Measurements from ENCODE around the gene ZFAND6.

The ZFAND6 gene

DNA sequence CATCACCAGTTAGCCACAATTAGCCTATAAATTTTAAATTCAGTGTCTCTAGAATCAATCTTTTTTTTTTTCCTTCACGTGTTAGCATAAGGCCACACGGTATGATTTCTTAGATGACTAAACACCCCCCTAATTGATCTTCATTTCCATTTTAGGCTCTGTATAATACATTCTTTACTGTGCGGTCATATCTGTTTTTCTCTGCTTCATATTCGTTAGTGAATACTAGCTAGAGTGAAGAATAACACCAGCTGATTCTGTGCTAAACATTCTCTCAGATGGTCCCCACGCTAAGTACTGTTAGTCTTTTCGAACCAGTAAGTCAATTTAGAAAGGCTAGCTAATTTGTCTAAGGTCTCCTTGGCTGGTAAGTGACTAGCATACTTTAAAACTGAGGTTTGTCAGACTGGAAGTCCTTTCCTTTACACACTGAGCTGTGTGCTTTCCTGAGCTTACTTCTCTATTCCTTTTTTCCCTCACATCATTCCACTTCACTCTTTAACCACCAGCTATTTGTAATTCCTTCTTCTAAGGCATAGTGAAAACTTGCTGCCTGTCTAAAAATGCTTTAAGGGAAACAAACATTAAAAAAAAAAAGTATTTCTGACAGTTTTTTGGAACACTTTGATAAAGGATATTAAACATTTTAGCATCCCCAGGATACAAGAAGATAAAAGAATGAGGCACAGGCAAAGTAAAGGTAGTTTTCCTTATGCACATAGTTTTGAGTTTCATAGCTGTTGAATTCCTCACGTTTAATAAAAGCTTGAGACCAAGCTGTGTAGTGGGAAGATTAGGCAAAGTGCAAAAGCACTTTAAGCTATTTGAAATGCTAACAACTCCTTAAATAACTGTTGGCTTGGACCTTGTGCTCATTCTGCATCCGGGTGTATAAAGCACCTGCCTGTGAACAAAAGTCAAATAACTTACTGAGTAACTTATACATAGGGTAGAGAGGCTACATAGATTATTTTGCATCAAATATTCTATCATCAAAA is 17.1 kb downstream of the ZFAND6 start:
- no peak for ATAC-seq
- TF ChIP-seq SNAI2 (CRISPR knock-in tag; IDR thresholded peaks at IDR 0.05) (no peak), GLIS3 (CRISPR knock-in tag; IDR thresholded peaks at IDR 0.05) (no peak), BACH2 (CRISPR knock-in tag; IDR thresholded peaks at IDR 0.05; ENCODE audit: borderline replicate concordance) (no peak), ZC3H10 (CRISPR knock-in tag; IDR thresholded peaks at IDR 0.05) (no peak), TOX (CRISPR knock-in tag; IDR thresholded peaks at IDR 0.05; ENCODE audit: borderline replicate concordance) (no peak), ZNF8 (CRISPR knock-in tag; IDR thresholded peaks at IDR 0.05) (no peak), ZNF70 (CRISPR knock-in tag; IDR thresholded peaks at IDR 0.05) (no peak), ARNTL (CRISPR knock-in tag; IDR thresholded peaks at IDR 0.05; ENCODE audit: borderline replicate concordance, low read depth) (no peak), RARB (CRISPR knock-in tag; IDR thresholded peaks at IDR 0.05) (no peak), ZNF565 (CRISPR knock-in tag; conservative IDR thresholded peaks at IDR 0.05; ENCODE audit: low read depth) (no peak), ESRRG (CRISPR knock-in tag; IDR thresholded peaks at IDR 0.05) (no peak), ISL1 (CRISPR knock-in tag; IDR thresholded peaks at IDR 0.05) (no peak)
- TF ChIP-seq, protein P1, sequence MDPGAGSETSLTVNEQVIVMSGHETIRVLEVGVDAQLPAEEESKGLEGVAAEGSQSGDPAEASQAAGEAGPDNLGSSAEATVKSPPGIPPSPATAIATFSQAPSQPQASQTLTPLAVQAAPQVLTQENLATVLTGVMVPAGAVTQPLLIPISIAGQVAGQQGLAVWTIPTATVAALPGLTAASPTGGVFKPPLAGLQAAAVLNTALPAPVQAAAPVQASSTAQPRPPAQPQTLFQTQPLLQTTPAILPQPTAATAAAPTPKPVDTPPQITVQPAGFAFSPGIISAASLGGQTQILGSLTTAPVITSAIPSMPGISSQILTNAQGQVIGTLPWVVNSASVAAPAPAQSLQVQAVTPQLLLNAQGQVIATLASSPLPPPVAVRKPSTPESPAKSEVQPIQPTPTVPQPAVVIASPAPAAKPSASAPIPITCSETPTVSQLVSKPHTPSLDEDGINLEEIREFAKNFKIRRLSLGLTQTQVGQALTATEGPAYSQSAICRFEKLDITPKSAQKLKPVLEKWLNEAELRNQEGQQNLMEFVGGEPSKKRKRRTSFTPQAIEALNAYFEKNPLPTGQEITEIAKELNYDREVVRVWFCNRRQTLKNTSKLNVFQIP (CRISPR knock-in tag; IDR thresholded peaks at IDR 0.05; ENCODE audit: borderline replicate concordance, low read depth) = no peak
- TF ChIP-seq, protein P2, sequence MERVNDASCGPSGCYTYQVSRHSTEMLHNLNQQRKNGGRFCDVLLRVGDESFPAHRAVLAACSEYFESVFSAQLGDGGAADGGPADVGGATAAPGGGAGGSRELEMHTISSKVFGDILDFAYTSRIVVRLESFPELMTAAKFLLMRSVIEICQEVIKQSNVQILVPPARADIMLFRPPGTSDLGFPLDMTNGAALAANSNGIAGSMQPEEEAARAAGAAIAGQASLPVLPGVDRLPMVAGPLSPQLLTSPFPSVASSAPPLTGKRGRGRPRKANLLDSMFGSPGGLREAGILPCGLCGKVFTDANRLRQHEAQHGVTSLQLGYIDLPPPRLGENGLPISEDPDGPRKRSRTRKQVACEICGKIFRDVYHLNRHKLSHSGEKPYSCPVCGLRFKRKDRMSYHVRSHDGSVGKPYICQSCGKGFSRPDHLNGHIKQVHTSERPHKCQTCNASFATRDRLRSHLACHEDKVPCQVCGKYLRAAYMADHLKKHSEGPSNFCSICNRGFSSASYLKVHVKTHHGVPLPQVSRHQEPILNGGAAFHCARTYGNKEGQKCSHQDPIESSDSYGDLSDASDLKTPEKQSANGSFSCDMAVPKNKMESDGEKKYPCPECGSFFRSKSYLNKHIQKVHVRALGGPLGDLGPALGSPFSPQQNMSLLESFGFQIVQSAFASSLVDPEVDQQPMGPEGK (CRISPR knock-in tag; IDR thresholded peaks at IDR 0.05; ENCODE audit: borderline replicate concordance) = no peak

DNA sequence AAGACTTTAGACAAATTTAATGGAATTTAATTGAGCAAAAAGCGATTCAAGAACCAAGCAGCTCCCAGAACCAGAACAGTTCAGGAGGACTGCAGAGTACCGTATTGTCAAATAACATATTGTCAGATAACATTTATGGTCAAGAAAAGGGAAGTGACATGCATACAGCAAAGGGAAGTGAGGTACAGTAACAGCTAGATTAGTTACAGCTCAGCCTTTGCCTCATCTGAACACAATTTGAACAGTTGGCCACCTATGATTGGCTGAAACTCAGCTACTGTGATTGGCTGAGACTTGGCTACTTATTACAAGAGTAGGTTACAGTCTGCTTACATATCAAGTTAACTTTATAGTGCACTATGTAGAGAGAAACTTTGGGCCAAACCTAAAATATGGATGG is 21.9 kb downstream of the ZFAND6 start:
- TF ChIP-seq ZFP3 (CRISPR knock-in tag; IDR thresholded peaks at IDR 0.05) (no peak), RARB (CRISPR knock-in tag; IDR thresholded peaks at IDR 0.05) (no peak), ISL1 (CRISPR knock-in tag; IDR thresholded peaks at IDR 0.05) (no peak), BACH2 (CRISPR knock-in tag; IDR thresholded peaks at IDR 0.05; ENCODE audit: borderline replicate concordance) (no peak), ESRRG (CRISPR knock-in tag; IDR thresholded peaks at IDR 0.05) (no peak), TCF4 (CRISPR knock-in tag; IDR thresholded peaks at IDR 0.05; ENCODE audit: borderline replicate concordance) (no peak), CSDC2 (CRISPR knock-in tag; IDR thresholded peaks at IDR 0.05) (no peak)
- TF ChIP-seq, protein P2 (CRISPR knock-in tag; IDR thresholded peaks at IDR 0.05; ENCODE audit: borderline replicate concordance) = no peak
- TF ChIP-seq, protein P1 (CRISPR knock-in tag; IDR thresholded peaks at IDR 0.05; ENCODE audit: borderline replicate concordance, low read depth) = no peak
- TF ChIP-seq, protein P3, sequence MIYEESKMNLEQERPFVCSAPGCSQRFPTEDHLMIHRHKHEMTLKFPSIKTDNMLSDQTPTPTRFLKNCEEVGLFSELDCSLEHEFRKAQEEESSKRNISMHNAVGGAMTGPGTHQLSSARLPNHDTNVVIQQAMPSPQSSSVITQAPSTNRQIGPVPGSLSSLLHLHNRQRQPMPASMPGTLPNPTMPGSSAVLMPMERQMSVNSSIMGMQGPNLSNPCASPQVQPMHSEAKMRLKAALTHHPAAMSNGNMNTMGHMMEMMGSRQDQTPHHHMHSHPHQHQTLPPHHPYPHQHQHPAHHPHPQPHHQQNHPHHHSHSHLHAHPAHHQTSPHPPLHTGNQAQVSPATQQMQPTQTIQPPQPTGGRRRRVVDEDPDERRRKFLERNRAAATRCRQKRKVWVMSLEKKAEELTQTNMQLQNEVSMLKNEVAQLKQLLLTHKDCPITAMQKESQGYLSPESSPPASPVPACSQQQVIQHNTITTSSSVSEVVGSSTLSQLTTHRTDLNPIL (CRISPR knock-in tag; IDR thresholded peaks at IDR 0.05; ENCODE audit: low read depth) = no peak
- TF ChIP-seq, protein P4, sequence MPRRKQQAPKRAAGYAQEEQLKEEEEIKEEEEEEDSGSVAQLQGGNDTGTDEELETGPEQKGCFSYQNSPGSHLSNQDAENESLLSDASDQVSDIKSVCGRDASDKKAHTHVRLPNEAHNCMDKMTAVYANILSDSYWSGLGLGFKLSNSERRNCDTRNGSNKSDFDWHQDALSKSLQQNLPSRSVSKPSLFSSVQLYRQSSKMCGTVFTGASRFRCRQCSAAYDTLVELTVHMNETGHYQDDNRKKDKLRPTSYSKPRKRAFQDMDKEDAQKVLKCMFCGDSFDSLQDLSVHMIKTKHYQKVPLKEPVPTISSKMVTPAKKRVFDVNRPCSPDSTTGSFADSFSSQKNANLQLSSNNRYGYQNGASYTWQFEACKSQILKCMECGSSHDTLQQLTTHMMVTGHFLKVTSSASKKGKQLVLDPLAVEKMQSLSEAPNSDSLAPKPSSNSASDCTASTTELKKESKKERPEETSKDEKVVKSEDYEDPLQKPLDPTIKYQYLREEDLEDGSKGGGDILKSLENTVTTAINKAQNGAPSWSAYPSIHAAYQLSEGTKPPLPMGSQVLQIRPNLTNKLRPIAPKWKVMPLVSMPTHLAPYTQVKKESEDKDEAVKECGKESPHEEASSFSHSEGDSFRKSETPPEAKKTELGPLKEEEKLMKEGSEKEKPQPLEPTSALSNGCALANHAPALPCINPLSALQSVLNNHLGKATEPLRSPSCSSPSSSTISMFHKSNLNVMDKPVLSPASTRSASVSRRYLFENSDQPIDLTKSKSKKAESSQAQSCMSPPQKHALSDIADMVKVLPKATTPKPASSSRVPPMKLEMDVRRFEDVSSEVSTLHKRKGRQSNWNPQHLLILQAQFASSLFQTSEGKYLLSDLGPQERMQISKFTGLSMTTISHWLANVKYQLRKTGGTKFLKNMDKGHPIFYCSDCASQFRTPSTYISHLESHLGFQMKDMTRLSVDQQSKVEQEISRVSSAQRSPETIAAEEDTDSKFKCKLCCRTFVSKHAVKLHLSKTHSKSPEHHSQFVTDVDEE (CRISPR knock-in tag; IDR thresholded peaks at IDR 0.05) = no peak
- ATAC-seq = no peak

Data from SK-N-SH treated with all-trans-retinoic acid at 6 μM for 48 hours (cell line).